ENCODE measurements around the gene ARL2BP.

ARL2BP gene

DNA sequence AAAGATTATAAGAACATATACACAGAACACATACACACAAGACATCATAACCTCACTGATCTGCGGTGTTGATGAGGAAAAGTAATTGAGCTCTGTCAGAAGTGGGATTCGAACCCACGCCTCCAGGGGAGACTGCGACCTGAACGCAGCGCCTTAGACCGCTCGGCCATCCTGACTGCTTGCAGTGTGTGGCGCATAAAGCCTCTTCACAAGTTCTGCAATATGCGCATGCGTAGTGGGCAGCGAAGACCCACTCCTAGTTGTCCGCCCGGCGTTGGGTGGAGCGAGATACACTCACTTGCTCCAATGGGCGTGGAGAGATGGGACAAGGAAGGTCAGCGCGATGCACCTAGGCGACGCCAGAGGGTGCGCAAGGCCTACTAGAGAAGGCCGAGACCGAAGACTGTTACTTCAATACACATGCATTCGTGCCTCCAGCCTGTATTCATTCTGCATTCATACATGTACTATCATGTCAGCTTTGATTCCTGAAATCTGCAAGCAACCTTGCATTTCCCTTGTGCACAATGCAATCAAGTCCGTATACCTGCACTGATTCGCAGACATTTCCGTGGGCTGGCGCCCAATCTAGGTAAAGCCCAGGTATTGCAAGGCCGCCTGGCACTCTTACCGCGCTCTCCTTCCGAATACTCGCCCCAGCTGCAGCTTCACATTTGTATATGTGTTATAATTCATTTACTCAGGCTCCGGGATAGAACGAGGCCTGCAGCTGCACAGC lies 55.5 kb downstream of the ARL2BP start:
- no peaks in the 10 kb centered on the region for H3K36me3 Mint-ChIP-seq (ENCODE audit: low read depth)
- no peak overlapping the region for H3K4me3 Mint-ChIP-seq
- no peaks in the 10 kb centered on the region for H3K27me3 Mint-ChIP-seq
- no peak overlapping the region for H3K27ac Mint-ChIP-seq
- peaks cover 15% of the 10 kb centered on the region for H3K4me1 Mint-ChIP-seq (ENCODE audit: low read depth)
- peak; percentile 100 for DNase-seq
- no peaks in the 10 kb centered on the region for H3K9me3 Mint-ChIP-seq

DNA sequence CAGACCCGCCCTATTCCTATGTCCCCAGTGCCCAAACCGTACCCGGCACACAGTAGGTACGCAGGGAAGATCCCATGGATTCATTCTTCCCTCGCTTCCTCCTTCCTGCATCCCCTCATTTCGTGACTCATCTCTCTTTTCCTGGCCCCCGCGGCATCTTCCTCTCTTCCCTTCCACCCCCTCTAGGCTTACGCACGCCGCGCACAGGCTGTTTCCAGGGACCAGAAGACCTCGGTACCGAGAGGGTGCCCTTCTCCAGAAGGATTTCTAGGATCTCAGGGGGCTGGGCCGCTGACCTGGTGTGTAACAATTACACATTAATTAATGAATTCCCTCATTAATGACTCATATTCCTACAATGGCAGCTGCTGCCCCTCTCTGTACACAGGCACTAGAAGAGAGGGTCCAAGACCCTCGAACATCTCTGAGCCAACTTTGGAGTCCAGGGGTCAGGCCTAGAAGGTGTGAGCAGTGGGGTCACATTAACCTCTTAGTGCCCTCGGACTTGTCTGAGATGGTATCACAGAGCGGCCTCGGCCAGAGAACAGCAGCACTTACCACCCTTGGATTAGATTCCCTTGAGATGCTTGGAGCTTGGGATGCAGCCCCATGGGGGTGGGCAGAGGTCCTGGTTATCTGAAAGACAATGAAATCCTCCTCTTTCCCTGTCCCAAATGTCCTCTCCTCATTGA lies 56.2 kb downstream of the ARL2BP start:
- Mint-ChIP-seq H3K9me3 (no peaks in the 10 kb centered on the region), H3K27me3 (no peaks in the 10 kb centered on the region), H3K36me3 (ENCODE audit: low read depth) (no peaks in the 10 kb centered on the region), H3K4me1 (ENCODE audit: low read depth) (peaks cover 15% of the 10 kb centered on the region), H3K27ac (no peak overlapping the region), H3K4me3 (no peak overlapping the region)
- no peak for DNase-seq
